HEK293 (cell line): ENCODE measurements around the gene PRR3.

ENCODE experiments used
- CTCF ChIA-PET: fragments of 350-600 bp; formaldehyde crosslinking; extraction: SDS; loops from one replicate; lab custom pipeline; 2021; ENCODE audit warnings: antibody characterized with exemption; lab: Yijun Ruan, JAX
- POLR2A ChIA-PET: fragments of 300-600 bp; formaldehyde crosslinking; extraction: SDS; loops from one replicate; lab custom pipeline; 2020; ENCODE audit warnings: antibody characterized with exemption, inconsistent platforms; lab: Yijun Ruan, JAX
- H3K27ac ChIP-seq: fragments of 200-500 bp; sonication (Bioruptor generic); 2 replicates; pipeline ENCODE4 v1.5.1; 2014; ENCODE audit warnings: low read depth, low read length, control low read depth, inconsistent platforms; ENCODE audit errors: extremely low read depth
- H3K36me3 ChIP-seq, 2 experiments: fragments of 200-500 bp in 1 of 2; sonication (Bioruptor generic) in 1 of 2; 1 replicate in 1 of 2; 2 replicates in 1 of 2; pipeline ENCODE4 v1.5.1; 2014 to 2017; ENCODE audit warnings: inconsistent platforms in 2 of 2, low read length in 2 of 2; ENCODE audit not compliant: control insufficient read depth in 2 of 2, insufficient read depth in 1 of 2
- H3K4me1 ChIP-seq: fragments of 200-500 bp; sonication (Bioruptor generic); 2 replicates; pipeline ENCODE4 v1.5.1; 2014; ENCODE audit warnings: mild to moderate bottlenecking, low read length, inconsistent platforms; ENCODE audit not compliant: control insufficient read depth, insufficient read depth
- H3K4me3 ChIP-seq: 2 replicates; pipeline ENCODE4 v1.5.1; 2011; ENCODE audit warnings: low read depth, mild to moderate bottlenecking, control low read depth, low read length, moderate library complexity
- H3K9me3 ChIP-seq: fragments of 200-500 bp; sonication (Bioruptor generic); 2 replicates; pipeline ENCODE4 v1.5.1; 2014; ENCODE audit warnings: low read depth, low read length, inconsistent platforms; ENCODE audit not compliant: control insufficient read depth, insufficient read depth
- GLI2 ChIP-seq: fragments of 450-650 bp; formaldehyde crosslinking; IDR thresholded peaks from 2 replicates; pipeline ENCODE4; 2017; ENCODE audit warnings: missing biosample characterization, missing genetic modification characterization, low read depth, borderline replicate concordance
- HOXA7 ChIP-seq: sonication (generic); formaldehyde crosslinking; IDR thresholded peaks from 2 replicates; pipeline ENCODE4 v1.8.1; 2022; ENCODE audit warnings: missing genetic modification reagents, borderline replicate concordance
- SP2 ChIP-seq: fragments of 450-650 bp; formaldehyde crosslinking; IDR thresholded peaks from 2 replicates; pipeline ENCODE4 v1.5.1; 2016; ENCODE audit warnings: missing biosample characterization, missing genetic modification characterization
- SP3 ChIP-seq: fragments of 450-650 bp; formaldehyde crosslinking; IDR thresholded peaks from 2 replicates; pipeline ENCODE4 v1.5.1; 2016; ENCODE audit warnings: missing biosample characterization, missing genetic modification characterization
- YY1 ChIP-seq: fragments of 450-650 bp; formaldehyde crosslinking; IDR thresholded peaks from 2 replicates; pipeline ENCODE4 v1.5.1; 2018; ENCODE audit warnings: missing biosample characterization, missing genetic modification characterization
- ZNF10 ChIP-seq: fragments of 450-650 bp; formaldehyde crosslinking; IDR thresholded peaks from 2 replicates; pipeline ENCODE4 v1.5.1; 2017; ENCODE audit warnings: missing biosample characterization, missing genetic modification characterization
- ZNF112 ChIP-seq: fragments of 450-650 bp; formaldehyde crosslinking; IDR thresholded peaks from 2 replicates; pipeline ENCODE4 v1.5.0; 2017; ENCODE audit warnings: missing biosample characterization, missing genetic modification characterization
- ZNF2 ChIP-seq: fragments of 450-650 bp; formaldehyde crosslinking; IDR thresholded peaks from 2 replicates; pipeline ENCODE4 v1.5.1; 2016; ENCODE audit warnings: missing biosample characterization, missing genetic modification characterization
- ZNF404 ChIP-seq: fragments of 450-650 bp; formaldehyde crosslinking; IDR thresholded peaks from 2 replicates; pipeline ENCODE4 v1.5.1; 2017; ENCODE audit warnings: missing biosample characterization, missing genetic modification characterization
- ZNF48 ChIP-seq: fragments of 450-650 bp; formaldehyde crosslinking; IDR thresholded peaks from 2 replicates; pipeline ENCODE4 v1.5.1; 2016; ENCODE audit warnings: missing biosample characterization, missing genetic modification characterization
- ZNF529 ChIP-seq: fragments of 450-650 bp; formaldehyde crosslinking; IDR thresholded peaks from 2 replicates; pipeline ENCODE4 v1.5.1; 2017; ENCODE audit warnings: missing genetic modification characterization, missing biosample characterization; ENCODE audit not compliant: insufficient replicate concordance
- ZNF571 ChIP-seq: fragments of 450-650 bp; formaldehyde crosslinking; IDR thresholded peaks from 2 replicates; pipeline ENCODE4 v1.5.0; 2017; ENCODE audit warnings: missing biosample characterization, missing genetic modification characterization
- ZNF600 ChIP-seq: fragments of 450-650 bp; formaldehyde crosslinking; IDR thresholded peaks from 2 replicates; pipeline ENCODE4 v1.5.1; 2016; ENCODE audit warnings: missing biosample characterization, missing genetic modification characterization
- ZNF626 ChIP-seq: fragments of 450-650 bp; sonication (Bioruptor Pico); formaldehyde crosslinking; IDR thresholded peaks from 2 replicates; pipeline ENCODE4 v1.5.1; 2018; ENCODE audit warnings: missing biosample characterization, missing genetic modification characterization, inconsistent platforms
- ZNF629 ChIP-seq: fragments of 450-650 bp; formaldehyde crosslinking; IDR thresholded peaks from 2 replicates; pipeline ENCODE4 v1.5.1; 2017; ENCODE audit warnings: missing biosample characterization, missing genetic modification characterization
- ZNF747 ChIP-seq: fragments of 450-650 bp; formaldehyde crosslinking; IDR thresholded peaks from 2 replicates; pipeline ENCODE4 v1.5.1; 2016; ENCODE audit warnings: missing biosample characterization, missing genetic modification characterization
- ZNF843 ChIP-seq: fragments of 450-650 bp; formaldehyde crosslinking; IDR thresholded peaks from 2 replicates; pipeline ENCODE4 v1.5.1; 2016; ENCODE audit warnings: missing biosample characterization, missing genetic modification characterization
- ZSCAN16 ChIP-seq: fragments of 450-650 bp; formaldehyde crosslinking; IDR thresholded peaks from 2 replicates; pipeline ENCODE4 v1.5.1; 2016; ENCODE audit warnings: missing biosample characterization, missing genetic modification characterization
- ZSCAN30 ChIP-seq: fragments of 450-650 bp; IDR thresholded peaks from 2 replicates; pipeline ENCODE4 v1.5.1; 2018; ENCODE audit warnings: missing biosample characterization, mild to moderate bottlenecking, missing genetic modification characterization, moderate library complexity
- ZXDB ChIP-seq: fragments of 450-650 bp; formaldehyde crosslinking; IDR thresholded peaks from 2 replicates; pipeline ENCODE4 v1.5.1; 2016; ENCODE audit warnings: missing biosample characterization, missing genetic modification characterization
- TF ChIP-seq, protein P1 (sequence below): fragments of 450-650 bp; formaldehyde crosslinking; IDR thresholded peaks from 2 replicates; pipeline ENCODE4 v1.5.1; 2016; ENCODE audit warnings: missing biosample characterization, missing genetic modification characterization
- TF ChIP-seq, protein P2 (sequence below): fragments of 450-650 bp; IDR thresholded peaks from 2 replicates; pipeline ENCODE4 v1.5.1; 2018; ENCODE audit warnings: missing biosample characterization, missing genetic modification characterization
- TF ChIP-seq, protein P3 (sequence below): fragments of 450-650 bp; formaldehyde crosslinking; IDR thresholded peaks from 2 replicates; pipeline ENCODE4 v1.5.1; 2016; ENCODE audit warnings: missing biosample characterization, missing genetic modification characterization

PRR3 gene

DNA sequence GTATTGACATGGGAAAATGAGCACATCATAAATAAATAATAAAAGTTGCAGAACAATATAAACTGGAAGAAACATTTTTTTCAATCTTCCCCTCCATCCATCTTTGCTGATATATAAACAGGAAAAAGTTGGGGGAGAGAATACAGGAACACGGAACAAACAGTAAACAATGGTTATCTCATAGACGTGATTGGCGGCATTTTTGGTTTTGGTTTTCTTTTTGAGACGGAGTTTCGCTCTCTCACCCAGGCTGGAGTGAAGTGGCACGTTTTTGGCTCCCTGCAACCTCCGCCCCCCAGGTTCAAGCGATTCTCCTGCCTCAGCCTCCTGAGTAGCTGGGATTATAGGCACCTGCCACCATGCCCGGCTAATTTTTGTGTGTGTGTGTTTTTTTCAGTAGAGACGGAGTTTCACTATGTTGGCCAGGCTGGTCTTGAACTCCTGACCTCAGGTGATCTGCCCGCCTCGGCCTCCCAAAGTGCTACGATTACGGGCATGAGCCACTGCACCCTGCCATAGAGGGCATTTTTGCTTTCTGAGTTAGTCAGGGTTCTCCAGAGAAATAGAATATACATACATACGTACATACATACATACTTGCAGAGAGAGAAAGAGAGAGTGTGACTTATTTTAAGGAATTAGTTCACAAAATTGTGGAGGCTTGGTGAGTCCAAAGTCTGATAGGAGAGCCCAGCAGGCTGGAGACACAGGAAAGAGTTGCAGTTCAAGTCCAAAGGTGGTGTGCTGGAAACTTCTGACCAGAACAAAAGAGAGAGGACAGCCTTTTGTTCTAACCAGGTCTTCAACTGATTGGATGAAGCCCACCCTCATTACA lies 23.4 kb upstream of the PRR3 start:
- Histone ChIP-seq H3K9me3 (no peaks in the 10 kb centered on the region), H3K4me1 (no peaks in the 10 kb centered on the region), H3K27ac (no peak overlapping the region), H3K36me3 (no peaks in the 10 kb centered on the region; a peak in 1 of 3 replicates), H3K4me3 (no peak overlapping the region)
- TF ChIP-seq ZNF10 (tag by site-specific recombination) (peak; percentile 31; the same call in 1 of the 2 replicates), SP2 (tag by site-specific recombination) (no peak)
- TF ChIP-seq, protein P1, sequence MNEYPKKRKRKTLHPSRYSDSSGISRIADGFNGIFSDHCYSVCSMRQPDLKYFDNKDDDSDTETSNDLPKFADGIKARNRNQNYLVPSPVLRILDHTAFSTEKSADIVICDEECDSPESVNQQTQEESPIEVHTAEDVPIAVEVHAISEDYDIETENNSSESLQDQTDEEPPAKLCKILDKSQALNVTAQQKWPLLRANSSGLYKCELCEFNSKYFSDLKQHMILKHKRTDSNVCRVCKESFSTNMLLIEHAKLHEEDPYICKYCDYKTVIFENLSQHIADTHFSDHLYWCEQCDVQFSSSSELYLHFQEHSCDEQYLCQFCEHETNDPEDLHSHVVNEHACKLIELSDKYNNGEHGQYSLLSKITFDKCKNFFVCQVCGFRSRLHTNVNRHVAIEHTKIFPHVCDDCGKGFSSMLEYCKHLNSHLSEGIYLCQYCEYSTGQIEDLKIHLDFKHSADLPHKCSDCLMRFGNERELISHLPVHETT (tag by site-specific recombination) = no peak
- ChIA-PET POLR2A (no interaction called here), CTCF (interaction anchor here (0.6 to 6.8 kb wide), 7 partner anchors 10 to 563 kb away, joined by 3 to 125 read pairs (median 10); no protein-coding TSS in a partner anchor)

DNA sequence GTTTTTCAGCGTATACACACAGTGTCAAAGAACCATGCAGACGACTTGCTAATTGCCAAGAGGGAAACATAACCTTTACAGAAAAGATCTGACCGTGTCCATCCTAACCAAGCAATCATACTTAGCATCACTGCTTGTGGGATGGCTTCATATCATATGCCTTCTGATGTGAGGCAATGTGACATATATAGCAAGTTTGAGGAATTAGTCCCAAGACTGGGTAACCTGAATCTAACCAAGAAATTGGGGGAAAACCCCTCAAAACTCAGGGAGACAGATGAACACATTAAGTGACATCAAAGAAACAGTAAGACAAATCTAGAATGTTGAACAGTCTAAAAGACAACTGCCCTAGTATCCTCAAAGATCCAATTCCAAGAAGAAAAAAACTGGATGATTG lies 19.2 kb upstream of the PRR3 start:
- H3K4me3 ChIP-seq = no peak overlapping the region
- POLR2A ChIA-PET = no interaction called here
- TF ChIP-seq ZSCAN16 = no peak
- no peak for TF ChIP-seq ZNF629 (tag by site-specific recombination)
- no peak for TF ChIP-seq ZNF747 (tag by site-specific recombination)
- no peak for TF ChIP-seq GLI2 (tag by site-specific recombination)
- no peak for TF ChIP-seq SP3 (tag by site-specific recombination)
- TF ChIP-seq ZNF404 (tag by site-specific recombination) = no peak
- TF ChIP-seq ZNF2 (tag by site-specific recombination) = no peak
- no peak for TF ChIP-seq YY1 (tag by site-specific recombination)
- no peak for TF ChIP-seq ZNF600
- no peak for TF ChIP-seq ZNF626
- TF ChIP-seq, protein P2, sequence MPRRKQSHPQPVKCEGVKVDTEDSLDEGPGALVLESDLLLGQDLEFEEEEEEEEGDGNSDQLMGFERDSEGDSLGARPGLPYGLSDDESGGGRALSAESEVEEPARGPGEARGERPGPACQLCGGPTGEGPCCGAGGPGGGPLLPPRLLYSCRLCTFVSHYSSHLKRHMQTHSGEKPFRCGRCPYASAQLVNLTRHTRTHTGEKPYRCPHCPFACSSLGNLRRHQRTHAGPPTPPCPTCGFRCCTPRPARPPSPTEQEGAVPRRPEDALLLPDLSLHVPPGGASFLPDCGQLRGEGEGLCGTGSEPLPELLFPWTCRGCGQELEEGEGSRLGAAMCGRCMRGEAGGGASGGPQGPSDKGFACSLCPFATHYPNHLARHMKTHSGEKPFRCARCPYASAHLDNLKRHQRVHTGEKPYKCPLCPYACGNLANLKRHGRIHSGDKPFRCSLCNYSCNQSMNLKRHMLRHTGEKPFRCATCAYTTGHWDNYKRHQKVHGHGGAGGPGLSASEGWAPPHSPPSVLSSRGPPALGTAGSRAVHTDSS (tag by site-specific recombination) = no peak
- no peak for TF ChIP-seq ZNF112 (tag by site-specific recombination)
- TF ChIP-seq ZNF48 = no peak
- TF ChIP-seq ZNF529 = no peak
- no peak for TF ChIP-seq HOXA7 (CRISPR knock-in tag)
- no peak for TF ChIP-seq ZNF571
- no peak for TF ChIP-seq ZXDB (tag by site-specific recombination)
- no peak for TF ChIP-seq ZSCAN30
- TF ChIP-seq, protein P3, sequence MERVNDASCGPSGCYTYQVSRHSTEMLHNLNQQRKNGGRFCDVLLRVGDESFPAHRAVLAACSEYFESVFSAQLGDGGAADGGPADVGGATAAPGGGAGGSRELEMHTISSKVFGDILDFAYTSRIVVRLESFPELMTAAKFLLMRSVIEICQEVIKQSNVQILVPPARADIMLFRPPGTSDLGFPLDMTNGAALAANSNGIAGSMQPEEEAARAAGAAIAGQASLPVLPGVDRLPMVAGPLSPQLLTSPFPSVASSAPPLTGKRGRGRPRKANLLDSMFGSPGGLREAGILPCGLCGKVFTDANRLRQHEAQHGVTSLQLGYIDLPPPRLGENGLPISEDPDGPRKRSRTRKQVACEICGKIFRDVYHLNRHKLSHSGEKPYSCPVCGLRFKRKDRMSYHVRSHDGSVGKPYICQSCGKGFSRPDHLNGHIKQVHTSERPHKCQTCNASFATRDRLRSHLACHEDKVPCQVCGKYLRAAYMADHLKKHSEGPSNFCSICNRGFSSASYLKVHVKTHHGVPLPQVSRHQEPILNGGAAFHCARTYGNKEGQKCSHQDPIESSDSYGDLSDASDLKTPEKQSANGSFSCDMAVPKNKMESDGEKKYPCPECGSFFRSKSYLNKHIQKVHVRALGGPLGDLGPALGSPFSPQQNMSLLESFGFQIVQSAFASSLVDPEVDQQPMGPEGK (tag by site-specific recombination) = no peak
- no peak for TF ChIP-seq ZNF843 (tag by site-specific recombination)
- TF ChIP-seq, all 188 proteins: peak for 0
- no peaks in the 10 kb centered on the region for H3K4me1 ChIP-seq
- CTCF ChIA-PET = interaction anchor here (1.0 to 9.5 kb wide), 4 partner anchors 35 to 193 kb away, joined by 3 to 324 read pairs (median 32); no protein-coding TSS in a partner anchor
- no peak overlapping the region for H3K27ac ChIP-seq
- H3K9me3 ChIP-seq = no peaks in the 10 kb centered on the region
- H3K36me3 ChIP-seq = no peaks in the 10 kb centered on the region; a peak in 1 of 3 replicates
